Esophagus squamous epithelium (tissue), 5 donors: ENCODE measurements around the gene UBL4A. TPM values are rescaled to one million over a fixed set of nuclear protein-coding genes. Genes with fewer than 3 reads are reported as not detected.

Experiments used
- DNase-seq: peaks from one replicate; lab custom pipeline; 2025; lab: John Stamatoyannopoulos, UW
- H3K27ac ChIP-seq, 4 donors: fragments of 200-600 bp; sonication (generic); one replicate each; pipeline ENCODE4 v1.5.1; 2016 to 2019; ENCODE audit warnings: mild to moderate bottlenecking in 1 of 4
- H3K27me3 ChIP-seq, 4 donors: fragments of 200-600 bp; sonication (generic); 1 replicate in 3 of 4; 2 replicates in 1 of 4; pipeline versions ENCODE4 v1.5.1 to v1.6.0; 2017 to 2021; ENCODE audit warnings: antibody characterized with exemption in 1 of 4
- H3K36me3 ChIP-seq, 3 donors: fragments of 200-600 bp; sonication (generic); one replicate each; pipeline ENCODE4 v1.5.1; 2016 to 2019
- H3K4me1 ChIP-seq, 3 donors: fragments of 200-600 bp; sonication (generic); one replicate each; pipeline ENCODE4 v1.5.1; 2017 to 2019
- H3K4me3 ChIP-seq, 4 donors: fragments of 200-600 bp; sonication (generic); 1 replicate in 3 of 4; 2 replicates in 1 of 4; pipeline ENCODE4 v1.5.1; 2016 to 2019; ENCODE audit warnings: mild to moderate bottlenecking in 2 of 4, moderate library complexity in 1 of 4
- H3K9me3 ChIP-seq, 3 donors: fragments of 200-600 bp; sonication (generic); one replicate each; pipeline ENCODE4 v1.5.1; 2016 to 2019
- CTCF ChIP-seq, 6 experiments: fragments of 450-650 bp in 4 of 6; fragments of 200-600 bp in 2 of 6; sonication (generic) in 2 of 6; IDR thresholded peaks; one replicate each; pipeline ENCODE4 v1.5.1; 2016 to 2019; ENCODE audit warnings: antibody characterized with exemption in 6 of 6, mild to moderate bottlenecking in 4 of 6, moderate library complexity in 4 of 6
- POLR2A ChIP-seq, 4 donors: fragments of 450-650 bp; IDR thresholded peaks; one replicate each; pipeline ENCODE4 v1.6.1; 2017; ENCODE audit warnings: antibody characterized with exemption in 4 of 4, mild to moderate bottlenecking in 4 of 4, moderate library complexity in 3 of 4
- WGBS, 2 donors: methylation state at CpG; one replicate each; pipeline ENCODE4 v1.1.5; 2018; 5-methylcytosine and 5-hydroxymethylcytosine counted together
- intact Hi-C: fragments of 100-400 bp; cut with DNase I; formaldehyde crosslinking; loops from one replicate; pipeline ENCODE4 v1.15.0; 2022
- total RNA-seq, 4 donors: library from RNA; depleted of rRNA; stranded (reverse); fragments of >200 nt; gene quantifications; one replicate each; pipeline ENCODE4 v1.1.0, GENCODE V29; 2016
- donor health status: DM: yes; HTN: yes; CAD: no.

UBL4A gene
- total RNA-seq, 4 donors from 2014 or later: 32.9 to 41.1 (median 38.2) TPM

DNA sequence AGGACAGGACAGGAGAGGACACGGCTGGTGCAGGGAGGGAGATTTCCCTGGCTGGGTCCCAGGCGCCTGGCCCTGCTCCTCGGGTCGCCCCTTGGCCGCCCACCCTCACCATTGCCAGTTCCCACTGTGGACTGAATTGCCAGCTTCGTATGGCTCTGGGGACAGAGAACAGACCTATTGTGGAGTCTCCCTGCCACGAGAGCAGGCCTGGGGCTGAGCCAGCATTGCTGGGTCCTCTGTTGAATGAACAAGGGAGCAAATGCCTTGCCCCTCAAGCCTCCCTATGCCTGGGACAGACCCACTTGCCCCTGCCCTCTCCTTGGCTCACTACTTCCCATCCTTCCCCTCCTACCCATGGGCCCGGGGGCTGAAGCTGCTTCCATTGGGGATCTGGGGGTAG, 24.0 kb downstream of the UBL4A start:
- Histone ChIP-seq H3K36me3 (peaks cover 0 to 46% (median 0%) of the 10 kb centered on the region in 3 donors), H3K9me3 (no peaks in the 10 kb centered on the region), H3K4me1 (peaks cover 5 to 27% (median 7%) of the 10 kb centered on the region in 3 donors), H3K27ac (no peak overlapping the region), H3K4me3 (no peak overlapping the region), H3K27me3 (no peaks in the 10 kb centered on the region)
- TF ChIP-seq CTCF (IDR thresholded peaks at IDR 0.05): no peak
- no peak for TF ChIP-seq POLR2A (IDR thresholded peaks at IDR 0.05)
- WGBS, 2 donors: 73 to 100% methylated on average over 1 to 2 of the region's 8 CpGs
- intact Hi-C loops: no loop called here
- DNase-seq: no peak

DNA sequence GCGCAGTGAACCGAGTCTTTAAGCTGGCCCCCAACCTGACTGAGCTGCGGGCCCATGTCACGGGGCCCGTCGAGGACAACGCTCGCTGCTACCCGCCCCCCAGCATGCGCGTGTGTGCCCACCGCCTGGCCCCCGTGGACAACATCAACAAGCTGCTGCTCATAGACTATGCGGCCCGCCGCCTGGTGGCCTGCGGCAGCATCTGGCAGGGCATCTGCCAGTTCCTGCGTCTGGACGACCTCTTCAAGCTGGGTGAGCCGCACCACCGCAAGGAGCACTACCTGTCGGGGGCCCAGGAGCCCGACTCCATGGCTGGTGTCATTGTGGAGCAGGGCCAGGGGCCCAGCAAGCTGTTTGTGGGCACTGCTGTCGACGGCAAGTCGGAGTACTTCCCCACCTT, 26.1 kb downstream of the UBL4A start:
- Histone ChIP-seq H3K27ac (no peak overlapping the region), H3K4me1 (peaks cover 5 to 31% (median 7%) of the 10 kb centered on the region in 3 donors), H3K4me3 (peak overlapping the region in 1 of 4 donors; percentile 74), H3K9me3 (no peaks in the 10 kb centered on the region), H3K36me3 (peaks cover 0 to 25% (median 0%) of the 10 kb centered on the region in 3 donors), H3K27me3 (no peaks in the 10 kb centered on the region)
- TF ChIP-seq POLR2A (IDR thresholded peaks at IDR 0.05): no peak
- no peak for TF ChIP-seq CTCF (IDR thresholded peaks at IDR 0.05)
- intact Hi-C loops: no loop called here
- 93% methylated on average over 13 of the region's 26 CpGs; no CpG with 5 or more reads in 1 of the 2 donors for WGBS, 2 donors
- no peak for DNase-seq

DNA sequence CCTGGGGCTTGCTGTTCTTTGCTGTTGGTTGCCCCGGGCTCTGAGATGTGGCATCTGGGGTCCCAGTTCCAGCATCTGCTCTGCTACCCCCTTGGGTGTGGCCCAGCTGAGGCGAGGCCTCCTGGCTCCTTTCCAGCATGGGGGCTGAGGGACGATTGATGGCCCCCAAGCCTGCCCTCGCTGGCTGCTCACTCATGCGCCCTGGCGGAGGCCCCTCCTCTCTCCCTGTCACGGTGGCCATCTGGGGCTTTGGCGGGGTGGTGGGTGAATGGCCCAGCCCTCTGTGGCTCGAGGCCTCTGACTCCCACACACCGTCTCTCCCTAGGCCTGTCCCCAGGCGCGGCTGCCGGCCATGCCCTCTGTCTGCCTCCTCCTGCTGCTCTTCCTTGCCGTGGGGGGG, 26.6 kb downstream of the UBL4A start:
- Histone ChIP-seq H3K9me3 (no peaks in the 10 kb centered on the region), H3K27ac (no peak overlapping the region), H3K36me3 (peaks cover 0 to 21% (median 0%) of the 10 kb centered on the region in 3 donors), H3K4me3 (peak overlapping the region in 2 of 4 donors; percentile 59 to 74), H3K27me3 (no peaks in the 10 kb centered on the region), H3K4me1 (peaks cover 5 to 31% (median 7%) of the 10 kb centered on the region in 3 donors)
- 49% methylated on average over 6 of the region's 14 CpGs; no CpG with 5 or more reads in 1 of the 2 donors for WGBS, 2 donors
- intact Hi-C loops: no loop called here
- TF ChIP-seq CTCF (IDR thresholded peaks at IDR 0.05): no peak
- TF ChIP-seq POLR2A (IDR thresholded peaks at IDR 0.05): no peak
- no peak for DNase-seq

- H3K4me3 ChIP-seq: peak overlapping the region; percentile 48 to 74 (median 56)
- peaks cover 0 to 14% (median 0%) of the 10 kb centered on the region in 3 donors for H3K36me3 ChIP-seq
- H3K27me3 ChIP-seq: no peaks in the 10 kb centered on the region
- H3K9me3 ChIP-seq: no peaks in the 10 kb centered on the region
- DNase-seq: no peak
- 55% methylated on average over 3 of the region's 15 CpGs; no CpG with 5 or more reads in 1 of the 2 donors for WGBS, 2 donors
- intact Hi-C loops: no loop called here
- H3K4me1 ChIP-seq: peaks cover 5 to 31% (median 7%) of the 10 kb centered on the region in 3 donors
- no peak for TF ChIP-seq POLR2A (IDR thresholded peaks at IDR 0.05)
- TF ChIP-seq CTCF (IDR thresholded peaks at IDR 0.05): no peak
- peak overlapping the region in 3 of 4 donors; percentile 58 to 85 (median 76) for H3K27ac ChIP-seq
Observed at GRCh38 chrX:154458954-154459778, 27.2 kb downstream of the UBL4A start.
